GM12801 (cell line): ENCODE data around the gene DENND1A.

ENCODE experiments used
- TF ChIP-seq, protein P1 (sequence below): IDR thresholded peaks from one replicate; pipeline ENCODE4 v1.5.1; 2011; ENCODE audit warnings: control low read depth; ENCODE audit not compliant: insufficient read length; ENCODE audit errors: extremely low read depth

DENND1A gene

DNA sequence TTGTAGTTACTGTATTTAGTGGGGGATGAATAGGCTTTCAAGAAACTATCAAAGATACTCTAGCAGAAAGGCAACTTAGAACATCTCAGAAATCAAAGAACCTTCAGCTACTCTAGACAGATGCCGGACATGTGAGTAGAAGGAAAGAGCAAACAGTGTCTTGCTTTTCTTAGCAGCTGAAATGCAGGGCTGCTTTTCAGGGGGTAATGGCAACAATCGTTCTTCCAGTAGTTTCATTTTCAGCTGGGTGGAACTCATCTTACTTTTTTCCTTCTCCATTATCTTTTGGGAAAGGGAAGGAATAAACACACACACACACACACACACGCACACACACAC is 292.4 kb downstream of the DENND1A start:
- TF ChIP-seq, protein P1, sequence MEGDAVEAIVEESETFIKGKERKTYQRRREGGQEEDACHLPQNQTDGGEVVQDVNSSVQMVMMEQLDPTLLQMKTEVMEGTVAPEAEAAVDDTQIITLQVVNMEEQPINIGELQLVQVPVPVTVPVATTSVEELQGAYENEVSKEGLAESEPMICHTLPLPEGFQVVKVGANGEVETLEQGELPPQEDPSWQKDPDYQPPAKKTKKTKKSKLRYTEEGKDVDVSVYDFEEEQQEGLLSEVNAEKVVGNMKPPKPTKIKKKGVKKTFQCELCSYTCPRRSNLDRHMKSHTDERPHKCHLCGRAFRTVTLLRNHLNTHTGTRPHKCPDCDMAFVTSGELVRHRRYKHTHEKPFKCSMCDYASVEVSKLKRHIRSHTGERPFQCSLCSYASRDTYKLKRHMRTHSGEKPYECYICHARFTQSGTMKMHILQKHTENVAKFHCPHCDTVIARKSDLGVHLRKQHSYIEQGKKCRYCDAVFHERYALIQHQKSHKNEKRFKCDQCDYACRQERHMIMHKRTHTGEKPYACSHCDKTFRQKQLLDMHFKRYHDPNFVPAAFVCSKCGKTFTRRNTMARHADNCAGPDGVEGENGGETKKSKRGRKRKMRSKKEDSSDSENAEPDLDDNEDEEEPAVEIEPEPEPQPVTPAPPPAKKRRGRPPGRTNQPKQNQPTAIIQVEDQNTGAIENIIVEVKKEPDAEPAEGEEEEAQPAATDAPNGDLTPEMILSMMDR: no peak

DNA sequence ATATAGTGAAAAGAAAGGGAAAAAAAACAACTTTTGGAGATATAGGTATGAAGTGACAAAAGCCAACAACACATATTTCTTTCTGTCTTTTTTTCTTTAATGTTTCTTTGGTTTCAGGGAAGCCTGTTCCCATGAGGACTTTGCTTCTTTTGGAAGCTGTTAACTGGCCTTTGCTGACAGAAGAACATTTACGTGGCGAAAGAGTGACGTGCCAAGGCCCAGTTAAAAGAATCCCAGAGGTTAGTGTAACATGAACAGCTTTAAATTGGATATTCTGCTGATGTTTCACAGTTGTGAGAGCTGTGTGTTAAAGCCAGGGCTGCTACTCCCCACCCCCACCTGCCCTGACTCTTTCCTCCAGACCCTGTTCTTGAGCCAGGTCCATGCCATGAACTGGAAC is 298.1 kb downstream of the DENND1A start:
- TF ChIP-seq, protein P1: no peak

DNA sequence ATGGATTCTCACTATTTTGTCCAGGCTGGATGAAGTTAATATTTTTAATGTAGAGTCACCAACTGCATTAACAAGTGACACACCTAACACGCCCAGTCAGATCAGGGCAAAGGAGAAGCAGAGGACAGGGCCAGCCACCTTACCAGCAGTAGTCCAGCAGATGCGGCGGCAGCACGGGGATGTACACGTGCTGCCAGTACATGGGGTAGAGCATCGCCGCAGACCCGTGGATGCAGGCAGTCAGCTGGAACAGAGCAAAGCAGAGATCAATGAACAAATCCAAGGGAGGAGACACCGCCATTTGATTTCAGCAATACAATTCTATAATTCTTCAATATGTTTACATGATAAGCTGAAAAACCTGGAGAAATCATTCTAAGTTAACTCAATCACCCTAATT is 299.7 kb downstream of the DENND1A start:
- TF ChIP-seq, protein P1: no peak

DNA sequence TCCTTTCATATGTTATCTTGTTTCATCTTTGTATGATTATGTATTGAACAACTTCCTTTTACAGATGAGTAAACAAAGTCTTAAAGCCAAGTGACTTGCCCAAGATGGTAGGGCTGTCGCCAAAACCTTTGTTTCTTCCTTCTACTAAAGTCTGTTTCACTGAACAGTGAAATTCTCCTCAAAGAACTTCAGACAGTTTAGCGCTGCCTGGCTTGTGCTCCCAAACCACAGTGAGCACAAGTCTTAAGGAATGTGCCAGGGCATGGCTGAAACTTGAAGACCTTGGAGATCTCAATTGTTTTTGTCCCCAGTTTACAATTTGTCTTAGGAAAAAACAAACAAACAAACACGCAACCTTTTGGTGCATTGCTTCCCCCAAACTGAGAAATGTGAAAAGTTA is 300.4 kb downstream of the DENND1A start:
- TF ChIP-seq, protein P1: no peak

DNA sequence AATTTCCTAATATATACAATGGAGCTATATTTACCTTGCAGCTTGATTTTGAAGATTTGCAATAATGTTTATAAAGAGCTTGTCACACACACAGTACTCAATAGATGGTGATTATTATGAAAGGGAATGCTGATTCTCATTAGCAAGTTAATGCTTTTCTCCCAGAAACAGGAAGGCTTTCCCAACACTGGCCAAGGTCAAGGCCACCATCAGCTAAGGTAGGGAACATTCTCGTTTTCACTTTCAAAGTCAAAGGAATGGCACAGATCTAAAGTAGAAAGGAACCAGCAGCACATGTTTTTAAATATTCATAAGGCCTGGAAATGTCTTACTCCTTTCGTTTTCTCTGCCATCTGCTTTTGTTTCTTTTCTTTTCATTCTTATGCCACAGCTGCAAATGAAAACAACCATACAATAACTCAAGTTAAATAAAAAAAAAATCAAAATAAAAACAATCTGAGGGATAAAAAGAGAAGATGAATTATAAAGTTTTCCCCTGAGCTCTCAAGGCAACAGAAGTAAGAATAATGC is 307.1 kb downstream of the DENND1A start:
- TF ChIP-seq, protein P1: no peak

DNA sequence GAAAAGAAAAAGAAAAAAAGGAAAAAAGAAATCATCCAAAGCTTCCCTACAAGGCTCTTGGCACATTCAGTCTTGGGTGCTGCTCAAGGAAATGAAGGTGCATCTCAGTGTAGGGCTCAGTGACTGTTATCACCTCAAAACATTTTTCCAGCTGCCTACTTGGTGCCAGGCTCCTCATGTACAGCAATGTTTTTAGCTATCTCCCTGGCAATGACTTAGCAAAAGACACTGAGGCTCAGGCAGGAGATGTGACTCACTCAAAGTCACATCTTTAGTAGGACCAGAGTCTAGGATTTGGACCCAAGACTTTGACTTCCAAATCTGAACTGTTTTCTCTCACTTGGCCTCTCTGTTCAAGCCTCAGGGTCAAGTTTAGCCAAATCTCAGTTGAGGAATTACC is 309.7 kb downstream of the DENND1A start:
- TF ChIP-seq, protein P1: no peak

DNA sequence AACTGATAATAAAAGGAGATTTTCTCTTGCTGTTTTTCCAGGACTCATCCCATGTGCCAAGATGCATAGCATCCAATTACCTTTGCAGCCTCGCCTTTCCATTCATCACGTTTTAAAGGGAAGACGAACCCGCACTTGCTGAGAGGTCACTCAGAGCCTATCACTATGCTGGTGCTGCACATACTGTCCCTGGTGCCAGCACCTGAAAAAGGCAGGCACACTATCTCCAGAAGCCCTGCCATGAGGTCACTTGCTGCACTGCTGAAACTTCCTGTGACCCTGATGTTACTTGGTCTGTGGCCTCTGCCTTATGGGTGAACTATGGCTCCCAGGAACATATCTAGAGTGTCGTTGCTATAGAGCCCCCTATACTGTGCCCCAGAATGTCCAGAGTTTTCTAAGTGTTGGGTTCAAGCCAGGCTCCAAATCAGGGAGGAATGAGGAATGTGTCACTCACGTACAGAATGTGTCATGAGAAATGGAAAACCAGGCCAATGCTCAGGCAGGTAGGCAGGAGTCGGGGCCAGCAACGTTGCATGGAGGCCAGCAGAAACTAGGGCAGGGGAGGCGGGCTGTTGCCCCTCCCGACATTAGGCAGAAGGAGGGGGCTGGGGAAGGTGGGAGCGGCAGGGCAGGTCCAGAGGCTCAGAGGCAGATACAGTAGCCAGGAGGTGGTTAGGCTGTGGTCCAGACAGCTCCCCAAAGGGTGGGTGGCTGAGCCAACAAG is 311.8 kb downstream of the DENND1A start:
- TF ChIP-seq, protein P1: no peak
